GM21381 (cell line): ENCODE data around the gene TBL3.

Experiments used
- ATAC-seq: cut with Tn5 transposase; IDR thresholded peaks from one replicate; pipeline ENCODE4 v1.9.1; 2021; ENCODE audit warnings: mild to moderate bottlenecking, moderate library complexity; ENCODE audit not compliant: unreplicated experiment

TBL3 gene

DNA sequence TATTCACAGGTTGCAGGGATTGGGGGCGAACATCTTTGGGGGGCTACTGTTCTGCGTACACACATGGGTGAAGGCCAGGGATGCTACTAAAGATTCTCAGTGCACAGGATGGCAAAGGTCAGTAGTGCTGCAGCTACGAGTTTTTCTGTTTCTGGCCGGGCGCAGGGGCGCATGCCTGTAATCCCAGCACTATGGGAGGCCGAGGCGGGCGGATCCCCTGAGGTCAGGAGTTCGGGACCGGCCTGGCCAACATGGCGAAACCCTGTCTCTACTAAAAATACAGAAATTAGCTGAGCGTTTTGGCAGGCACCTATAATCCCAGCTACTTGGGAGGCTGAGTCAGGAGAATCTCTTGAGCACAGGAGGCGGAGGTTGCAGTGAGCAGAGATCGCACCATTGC is 41.7 kb downstream of the TBL3 start:
- no peak for ATAC-seq

DNA sequence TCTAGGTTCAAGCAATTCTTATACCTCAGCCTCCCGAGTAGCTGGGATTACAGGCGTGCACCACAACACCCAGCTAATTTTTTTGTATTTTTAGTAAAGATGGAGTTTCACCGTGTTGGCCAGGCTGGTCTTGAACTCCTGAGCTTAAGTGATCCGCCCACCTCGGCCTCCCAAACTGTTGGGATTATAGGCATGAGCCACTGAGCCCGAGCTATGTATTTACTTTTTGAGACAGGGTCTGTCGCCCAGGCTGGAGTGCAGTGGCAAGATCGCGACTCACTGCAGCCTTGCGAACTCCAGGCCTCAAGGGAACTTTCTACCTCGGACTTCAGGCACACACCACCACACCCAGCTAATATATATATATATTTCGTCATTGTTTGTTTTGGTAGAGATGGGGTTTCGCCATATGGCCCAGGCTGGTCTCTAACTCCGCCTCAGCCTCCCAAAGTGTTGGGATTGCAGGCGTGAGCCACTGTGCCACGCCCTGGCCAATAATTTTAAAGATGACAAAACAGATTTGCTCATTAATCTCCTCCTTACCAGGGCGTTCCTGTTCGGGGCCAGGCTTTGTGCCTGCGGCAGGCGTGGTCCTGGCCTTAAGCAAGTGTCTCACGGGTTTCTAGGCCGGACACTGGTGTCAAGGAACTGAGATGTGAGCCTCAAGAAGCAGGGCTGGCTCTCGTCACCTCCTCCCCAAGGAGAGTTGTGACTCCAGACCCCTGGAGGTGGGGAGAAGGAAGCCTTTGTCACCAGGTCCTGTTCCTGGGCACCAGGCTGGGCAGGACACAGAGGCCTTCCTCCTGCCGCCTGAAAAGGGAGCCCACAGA is 43.5 kb downstream of the TBL3 start:
- no peak for ATAC-seq

DNA sequence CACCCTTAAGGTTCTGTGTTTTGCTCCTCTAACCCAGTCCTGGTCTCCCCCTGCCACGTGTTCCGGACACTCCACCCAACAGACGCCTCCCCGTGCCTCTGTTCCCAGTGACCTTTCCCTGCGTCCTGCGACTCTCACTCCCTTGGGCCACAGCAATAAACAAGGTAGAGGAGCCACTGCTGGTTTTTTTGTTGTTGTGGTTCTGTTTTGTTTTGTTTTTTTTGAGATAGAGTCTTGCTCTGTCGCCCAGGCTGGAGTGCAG is 44.0 kb downstream of the TBL3 start:
- ATAC-seq, result no peak

DNA sequence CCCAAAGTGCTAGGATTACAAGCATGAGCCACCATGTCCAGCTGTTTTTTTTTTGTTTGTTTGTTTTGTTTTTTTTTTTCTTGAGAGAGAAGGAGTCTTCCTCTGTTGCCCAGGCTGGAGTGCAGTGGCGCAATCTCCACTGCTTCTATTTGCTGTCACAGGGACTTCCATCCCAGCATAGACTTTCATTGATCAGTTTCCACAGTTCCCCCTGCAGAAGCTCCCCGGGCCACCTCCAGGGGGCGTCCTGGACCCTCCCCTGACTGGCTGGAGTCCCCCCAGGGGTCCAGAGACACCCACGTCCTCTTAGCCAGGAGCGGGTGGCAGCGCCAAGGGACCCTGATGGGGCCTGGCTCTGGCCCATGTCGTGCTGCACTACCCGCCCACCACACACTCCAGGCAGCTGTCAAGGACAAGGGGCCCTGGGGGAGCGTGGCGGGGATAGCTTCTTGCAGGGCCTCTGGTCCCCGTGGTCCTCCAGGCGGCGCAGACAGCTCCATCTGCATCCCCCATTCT is 44.6 kb downstream of the TBL3 start:
- ATAC-seq, result no peak

DNA sequence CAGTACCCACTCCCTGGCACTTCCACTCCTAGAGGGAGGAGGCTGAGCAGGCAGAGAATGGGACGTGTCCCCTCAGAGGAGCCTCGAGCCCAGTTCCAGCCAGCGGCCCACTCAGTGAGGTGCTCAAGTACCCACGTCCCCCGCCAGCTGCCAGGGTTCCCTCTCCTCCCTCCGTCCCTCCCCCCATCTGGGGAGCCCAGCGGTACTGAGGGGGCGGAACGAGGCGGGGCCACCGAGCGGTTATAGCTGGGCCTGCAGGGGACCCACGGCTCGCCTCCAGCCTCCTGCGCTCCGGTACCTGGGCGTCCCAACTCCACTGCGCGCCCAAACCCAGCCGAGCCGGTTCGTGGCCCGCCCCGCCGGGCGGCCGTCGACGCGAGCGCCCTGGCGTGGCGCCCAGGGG is 47.7 kb downstream of the TBL3 start, which contains the start of gene NPW:
Gene NPW, plus strand, starts transcription at position 268 of the 403 bp plus-strand sequence.
- ATAC-seq, result no peak

DNA sequence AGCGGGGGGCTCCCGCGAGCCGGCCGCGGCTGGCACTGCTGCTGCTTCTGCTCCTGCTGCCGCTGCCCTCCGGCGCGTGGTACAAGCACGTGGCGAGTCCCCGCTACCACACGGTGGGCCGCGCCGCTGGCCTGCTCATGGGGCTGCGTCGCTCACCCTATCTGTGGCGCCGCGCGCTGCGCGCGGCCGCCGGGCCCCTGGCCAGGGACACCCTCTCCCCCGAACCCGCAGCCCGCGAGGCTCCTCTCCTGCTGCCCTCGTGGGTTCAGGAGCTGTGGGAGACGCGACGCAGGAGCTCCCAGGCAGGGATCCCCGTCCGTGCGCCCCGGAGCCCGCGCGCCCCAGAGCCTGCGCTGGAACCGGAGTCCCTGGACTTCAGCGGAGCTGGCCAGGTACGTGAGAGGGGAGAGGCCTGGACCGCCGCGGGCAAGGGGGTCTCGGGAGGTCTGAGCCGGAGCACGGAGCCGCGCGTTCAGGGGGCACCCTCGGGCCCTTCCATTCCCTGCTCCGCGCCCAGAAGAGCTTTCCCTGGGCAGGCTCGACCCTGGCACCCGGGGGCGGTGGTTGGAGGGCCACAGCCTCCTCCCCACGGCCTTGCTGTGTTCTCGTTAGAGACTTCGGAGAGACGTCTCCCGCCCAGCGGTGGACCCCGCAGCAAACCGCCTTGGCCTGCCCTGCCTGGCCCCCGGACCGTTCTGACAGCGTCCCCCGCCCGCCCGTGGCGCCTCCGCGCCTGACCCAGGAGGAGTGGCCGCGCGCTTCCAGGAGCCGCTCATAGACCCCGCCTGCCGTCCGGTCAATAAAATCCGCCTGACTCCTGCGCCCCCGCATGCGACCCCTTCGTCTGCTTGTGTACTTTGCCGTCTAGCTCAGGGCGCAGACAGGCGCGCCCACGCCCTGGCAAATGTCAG is 48.3 kb downstream of the TBL3 start:
- ATAC-seq, result no peak

DNA sequence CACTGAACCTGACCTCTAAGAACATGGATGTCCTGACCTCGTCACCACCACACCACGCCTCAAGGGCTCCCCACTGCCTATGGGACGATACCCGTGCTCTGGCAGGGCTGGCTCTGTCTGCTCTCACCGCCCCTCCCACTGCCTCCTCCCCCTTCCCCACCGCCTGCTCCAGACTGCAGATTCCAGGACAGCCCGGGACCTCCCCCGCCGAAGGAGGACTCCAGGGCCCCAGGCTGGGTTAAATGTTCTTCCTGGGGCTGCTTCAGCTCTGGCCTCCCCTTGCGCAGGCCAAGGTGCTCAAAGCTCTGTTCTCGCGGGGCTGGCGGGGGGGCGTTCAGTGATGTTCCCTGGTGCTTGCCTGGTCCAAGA is 50.9 kb downstream of the TBL3 start:
- peak; percentile 17 for ATAC-seq

DNA sequence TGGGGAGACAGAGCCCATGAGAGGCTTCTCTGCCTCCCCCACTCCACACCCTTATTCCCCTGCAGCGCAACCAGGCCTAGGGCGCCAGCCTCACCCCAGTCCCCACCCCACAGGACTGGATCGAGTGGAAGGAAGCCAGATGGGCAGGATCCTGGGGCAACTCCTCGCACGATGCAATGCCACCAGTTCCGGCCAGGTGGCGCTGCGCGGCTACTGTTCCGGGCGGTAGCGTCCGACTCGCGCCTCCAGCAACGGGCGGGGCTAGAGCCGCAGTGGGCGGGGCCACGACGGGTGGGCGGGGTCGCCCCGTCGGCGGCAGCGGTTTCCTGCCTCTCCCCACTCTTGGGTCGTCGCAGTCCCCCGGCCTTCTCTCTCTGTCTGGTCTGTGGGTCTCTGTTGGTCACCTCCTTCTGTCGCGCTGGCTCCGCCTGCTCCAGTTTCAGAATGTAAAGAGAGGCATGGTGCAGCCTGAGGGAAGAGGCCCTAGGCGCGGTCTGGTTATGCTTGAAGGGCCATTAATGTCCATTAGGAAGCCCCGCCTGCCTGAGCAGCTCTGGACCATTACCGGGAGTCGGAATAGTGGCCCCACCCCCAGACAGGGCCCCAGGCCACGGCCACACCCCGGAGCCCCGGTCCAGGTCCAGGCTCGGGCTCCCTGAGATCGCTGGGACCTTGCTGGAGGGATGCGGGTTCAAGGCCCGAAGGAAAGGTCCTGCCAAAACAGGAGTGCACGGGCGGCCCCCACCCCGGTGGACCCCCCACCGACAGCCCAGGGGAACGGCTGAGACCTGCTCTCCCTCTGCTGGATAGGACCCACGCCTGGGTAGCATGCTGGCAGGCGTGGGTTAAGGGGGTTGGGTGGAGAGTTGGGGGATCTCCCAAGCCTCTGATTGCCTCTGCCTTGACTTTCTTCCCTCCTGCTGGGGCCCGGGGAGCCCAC is 51.5 kb downstream of the TBL3 start:
- ATAC-seq, result peak; percentile 77

DNA sequence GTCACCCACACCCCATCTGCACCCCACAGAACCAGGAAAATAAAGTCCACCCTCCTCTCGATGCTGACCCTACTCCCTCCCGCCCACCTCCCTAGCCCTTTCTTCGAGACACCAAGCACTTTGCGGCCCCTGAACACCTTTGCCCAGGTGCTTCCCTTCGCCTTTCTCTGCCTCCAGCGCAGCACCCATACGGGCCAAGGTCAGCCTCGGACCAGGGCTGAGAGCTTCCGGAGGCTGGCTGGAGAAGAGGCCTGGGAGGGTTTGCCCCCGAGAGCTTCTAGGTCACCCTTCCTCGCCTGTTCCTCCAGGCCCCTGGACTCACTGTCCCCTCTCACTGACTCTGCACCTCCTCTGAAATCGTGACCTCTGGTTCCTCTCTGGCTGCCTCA is 52.2 kb downstream of the TBL3 start:
- ATAC-seq, result no peak

DNA sequence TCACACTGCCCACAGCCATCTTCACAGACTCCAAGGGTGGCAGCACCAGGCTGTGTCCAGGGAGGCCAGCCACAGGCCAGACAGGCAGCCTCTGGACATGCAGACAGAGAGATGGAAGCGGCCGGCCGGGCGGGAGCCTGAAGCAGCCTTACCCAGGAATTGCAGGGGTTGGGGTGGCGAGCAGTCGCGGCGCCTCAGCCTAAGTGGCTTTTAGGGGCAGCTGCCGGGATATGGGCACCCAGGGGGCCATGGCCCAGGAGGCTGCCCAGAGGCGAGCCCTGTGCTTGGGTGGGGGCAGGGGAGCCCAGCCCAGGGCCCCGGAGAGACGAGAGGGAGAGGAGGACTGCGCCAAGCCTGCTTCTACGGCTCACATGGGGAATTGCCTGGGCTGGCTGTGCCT is 53.4 kb downstream of the TBL3 start:
- no peak for ATAC-seq

DNA sequence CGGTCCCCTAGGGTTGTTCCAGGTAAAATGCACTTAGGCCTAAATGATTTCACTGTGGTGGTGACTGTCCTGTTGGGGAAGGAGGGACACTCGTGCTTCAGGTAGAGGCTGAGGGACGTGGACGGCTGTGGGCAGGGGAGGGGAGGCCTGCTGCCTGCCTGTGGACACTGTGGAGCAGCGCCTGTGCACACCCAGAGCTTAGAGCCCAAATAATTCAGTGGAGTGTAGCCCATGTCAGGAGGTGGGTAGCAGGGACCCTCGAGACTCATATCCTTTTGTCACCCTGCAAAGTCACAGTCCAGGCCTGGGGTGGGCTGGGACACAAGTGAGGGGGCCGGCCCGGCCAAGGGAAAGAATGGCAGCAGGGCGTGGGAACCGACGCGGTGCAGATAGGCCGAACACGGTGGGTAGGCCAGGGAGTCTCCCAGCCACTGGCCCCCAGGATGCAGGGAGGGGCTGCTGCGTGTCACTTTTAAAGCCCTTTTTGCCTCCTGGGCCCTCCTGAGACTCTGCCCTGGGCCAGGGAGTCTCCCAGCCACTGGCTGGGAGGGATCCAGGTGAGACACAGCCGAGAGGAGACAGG is 54.1 kb downstream of the TBL3 start:
- ATAC-seq, result no peak

DNA sequence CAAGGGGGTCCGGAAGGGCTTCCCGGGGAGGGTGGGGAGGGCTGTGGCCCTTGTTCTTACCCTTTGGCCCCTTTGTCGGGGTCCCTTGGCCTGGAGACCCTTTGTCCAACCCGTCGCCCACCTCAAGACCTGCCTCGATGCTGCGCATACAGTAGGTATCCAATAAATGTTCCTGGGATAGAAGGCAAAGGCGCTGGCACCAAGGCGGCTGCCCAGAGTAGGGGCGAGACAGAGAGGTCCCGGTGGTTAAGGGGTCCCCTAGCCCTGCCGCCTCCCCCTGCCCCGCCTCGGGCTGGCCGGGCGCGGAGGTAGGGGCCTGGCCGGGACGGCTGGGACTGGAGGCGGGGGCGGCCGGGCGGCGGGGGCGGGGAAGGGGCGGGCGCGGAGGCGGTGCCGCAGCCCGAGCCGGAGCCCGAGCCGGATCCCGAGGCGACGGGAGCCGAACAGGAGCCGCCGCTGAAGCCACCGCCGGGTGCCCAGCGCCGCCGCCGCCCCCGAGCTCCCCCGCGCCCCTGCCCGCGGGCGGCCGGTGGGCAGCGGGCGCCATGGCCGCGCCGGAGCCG is 54.7 kb downstream of the TBL3 start, which contains the start of gene NHERF2:
Gene NHERF2, plus strand, starts transcription at position 442 of the 563 bp plus-strand sequence. Its CDS starts 104 bp downstream, at position 546.
- ATAC-seq, result no peak

DNA sequence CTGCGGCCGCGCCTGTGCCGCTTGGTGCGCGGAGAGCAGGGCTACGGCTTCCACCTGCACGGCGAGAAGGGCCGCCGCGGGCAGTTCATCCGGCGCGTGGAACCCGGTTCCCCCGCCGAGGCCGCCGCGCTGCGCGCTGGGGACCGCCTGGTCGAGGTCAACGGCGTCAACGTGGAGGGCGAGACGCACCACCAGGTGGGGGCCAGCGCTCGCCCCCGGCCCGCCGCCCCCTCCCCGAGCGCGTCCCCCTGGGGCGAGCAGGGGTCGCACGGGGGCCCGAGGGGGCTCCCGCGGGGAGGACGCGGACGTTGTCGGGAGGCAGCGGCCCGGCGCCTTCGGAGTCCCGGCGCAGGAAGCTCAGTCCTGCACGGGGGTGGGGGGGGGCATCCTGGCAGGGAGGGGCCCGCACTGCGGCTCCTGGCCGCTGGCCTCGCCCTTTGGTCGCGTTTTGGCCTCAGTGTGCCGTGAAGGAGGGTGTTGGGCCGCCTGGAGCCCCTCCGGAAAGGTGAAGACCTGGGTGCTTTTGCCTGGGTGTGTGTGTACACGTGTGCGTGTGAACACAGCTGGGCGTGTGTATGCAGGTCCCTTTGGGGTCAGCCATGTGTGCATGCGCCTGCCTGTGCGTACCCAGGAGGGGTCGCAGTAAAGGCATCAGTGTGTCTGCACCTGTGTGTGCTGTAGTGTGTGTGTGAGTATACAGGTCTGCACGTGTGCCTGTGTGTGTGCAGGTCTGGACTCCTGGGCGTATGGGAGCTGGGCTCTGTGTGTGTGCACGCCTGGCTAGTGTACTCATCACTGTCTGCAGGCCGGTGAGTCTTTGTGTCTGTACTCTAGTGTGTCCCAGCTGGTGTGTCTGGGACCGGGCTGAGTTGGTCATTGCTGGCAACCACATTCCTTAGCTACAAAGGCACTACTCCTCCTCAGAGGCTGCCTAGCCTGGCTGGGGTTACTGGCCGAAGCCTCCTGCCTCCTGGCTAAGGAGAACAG is 55.5 kb downstream of the TBL3 start:
- ATAC-seq, result no peak

DNA sequence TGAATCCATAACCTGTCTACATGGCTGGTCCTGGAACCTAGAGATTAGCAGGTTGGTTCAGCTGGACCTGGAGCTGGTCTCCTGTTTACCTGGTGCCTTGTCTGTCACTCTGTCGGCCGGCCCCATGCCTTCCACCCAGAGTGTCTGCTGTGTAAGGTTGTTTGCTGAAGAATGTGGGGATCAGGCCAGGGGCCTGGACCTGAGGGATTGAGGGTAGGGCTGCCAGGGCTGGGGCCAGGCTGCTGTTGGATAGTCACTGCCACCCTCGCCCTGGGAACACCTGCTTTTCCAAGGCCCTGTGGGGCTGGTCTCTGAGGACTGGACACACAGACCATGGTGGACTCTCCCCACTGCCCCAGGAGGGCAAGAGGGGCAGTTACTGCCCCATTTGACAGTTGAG is 56.3 kb downstream of the TBL3 start:
- no peak for ATAC-seq

DNA sequence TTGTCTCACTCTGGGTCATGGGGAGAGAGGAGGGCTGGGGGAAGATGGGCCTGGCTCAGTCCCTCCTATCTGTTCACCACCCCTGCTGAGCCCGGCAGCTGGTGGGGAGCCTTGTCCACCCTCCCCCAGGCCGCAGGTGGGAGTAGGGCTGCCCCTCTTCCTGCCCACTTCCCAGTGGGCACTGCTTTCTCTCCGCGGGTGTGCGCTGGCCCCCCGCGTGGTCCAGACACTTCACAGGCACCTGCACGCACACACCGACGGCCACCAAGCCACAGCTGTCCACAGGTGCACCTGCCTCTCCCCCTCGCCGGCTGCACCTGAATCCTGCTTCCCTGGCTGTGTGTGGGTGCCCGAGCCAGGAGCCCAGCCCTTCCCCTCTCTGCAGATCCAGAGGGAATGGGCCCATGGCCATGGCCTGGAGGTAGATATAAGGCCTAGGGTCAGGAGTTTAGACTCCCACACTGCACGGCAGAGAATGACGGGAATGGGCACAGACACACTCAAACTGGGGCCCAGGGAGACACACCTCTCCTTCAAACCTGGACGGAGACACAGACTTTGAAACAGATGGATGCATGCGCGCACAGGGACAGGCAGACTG is 56.9 kb downstream of the TBL3 start:
- ATAC-seq, result no peak

DNA sequence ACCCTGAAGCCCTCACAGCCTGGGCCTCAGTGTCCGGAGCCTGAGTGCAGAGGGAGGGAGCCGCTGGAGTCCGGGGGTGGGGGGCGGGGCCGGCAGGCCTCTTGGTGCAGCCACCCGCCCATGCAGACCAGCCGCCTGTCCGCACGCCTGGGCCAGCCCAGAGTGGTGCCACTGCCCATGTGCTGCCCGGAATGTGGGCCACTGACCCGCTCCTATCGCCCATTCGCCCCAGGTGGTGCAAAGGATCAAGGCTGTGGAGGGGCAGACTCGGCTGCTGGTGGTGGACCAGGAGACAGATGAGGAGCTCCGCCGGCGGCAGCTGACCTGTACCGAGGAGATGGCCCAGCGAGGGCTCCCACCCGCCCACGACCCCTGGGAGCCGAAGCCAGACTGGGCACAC is 57.5 kb downstream of the TBL3 start:
- no peak for ATAC-seq

DNA sequence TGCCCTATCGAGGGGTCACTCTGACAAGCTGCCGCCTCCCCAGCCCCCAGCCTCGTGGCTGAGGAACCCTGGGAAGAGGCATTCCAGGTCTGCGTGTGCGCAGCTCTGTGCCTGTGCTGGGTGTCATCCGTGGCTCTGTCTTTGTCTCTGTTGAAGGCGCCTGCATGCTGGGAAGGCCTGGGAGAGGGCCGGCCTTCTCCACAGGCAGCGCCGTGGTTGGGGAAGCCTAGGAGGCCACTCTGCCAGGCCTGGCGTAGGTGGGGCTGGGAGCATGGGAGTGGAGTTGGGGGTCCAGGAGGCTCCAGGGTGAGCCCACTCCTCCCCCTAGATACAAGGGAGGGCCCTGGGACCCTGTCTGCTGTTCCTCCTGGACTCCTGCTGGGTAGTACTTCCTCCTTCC is 58.2 kb downstream of the TBL3 start:
- no peak for ATAC-seq

DNA sequence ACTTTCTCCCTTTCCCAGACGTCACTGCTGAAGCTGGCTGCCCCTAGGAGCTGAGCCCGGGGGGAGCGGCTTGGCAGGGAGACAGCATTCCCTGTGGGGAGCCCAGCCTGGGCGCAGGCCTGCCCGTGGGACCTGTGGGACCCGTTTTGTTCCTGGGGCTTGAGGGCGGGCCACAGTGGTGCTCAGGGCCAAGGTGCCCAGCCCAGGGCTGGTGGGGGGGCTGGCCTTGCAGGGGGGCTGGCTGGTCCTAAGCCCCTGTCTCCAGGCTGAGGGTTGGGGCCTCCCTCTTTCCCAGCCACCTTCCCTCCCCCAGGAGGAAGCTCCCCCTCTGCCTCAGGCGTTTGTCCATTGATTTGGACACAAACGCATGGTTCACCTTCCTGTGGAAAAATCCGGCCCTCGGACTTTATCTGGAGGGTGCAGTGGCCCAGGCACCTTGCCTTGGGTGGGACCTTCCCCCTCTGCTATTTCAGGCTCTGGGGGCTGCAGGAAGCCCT is 59.3 kb downstream of the TBL3 start:
- no peak for ATAC-seq
